ENCODE data around the gene CALHM6.
A peak's percentile ranks its signal among the peaks of the same experiment; 100 is the strongest.
"Not testable (repeated sequence)": the region's sequence is repeated elsewhere in the genome, so short reads cannot be mapped to it uniquely, and the experiment has no call there.

Gene CALHM6

DNA sequence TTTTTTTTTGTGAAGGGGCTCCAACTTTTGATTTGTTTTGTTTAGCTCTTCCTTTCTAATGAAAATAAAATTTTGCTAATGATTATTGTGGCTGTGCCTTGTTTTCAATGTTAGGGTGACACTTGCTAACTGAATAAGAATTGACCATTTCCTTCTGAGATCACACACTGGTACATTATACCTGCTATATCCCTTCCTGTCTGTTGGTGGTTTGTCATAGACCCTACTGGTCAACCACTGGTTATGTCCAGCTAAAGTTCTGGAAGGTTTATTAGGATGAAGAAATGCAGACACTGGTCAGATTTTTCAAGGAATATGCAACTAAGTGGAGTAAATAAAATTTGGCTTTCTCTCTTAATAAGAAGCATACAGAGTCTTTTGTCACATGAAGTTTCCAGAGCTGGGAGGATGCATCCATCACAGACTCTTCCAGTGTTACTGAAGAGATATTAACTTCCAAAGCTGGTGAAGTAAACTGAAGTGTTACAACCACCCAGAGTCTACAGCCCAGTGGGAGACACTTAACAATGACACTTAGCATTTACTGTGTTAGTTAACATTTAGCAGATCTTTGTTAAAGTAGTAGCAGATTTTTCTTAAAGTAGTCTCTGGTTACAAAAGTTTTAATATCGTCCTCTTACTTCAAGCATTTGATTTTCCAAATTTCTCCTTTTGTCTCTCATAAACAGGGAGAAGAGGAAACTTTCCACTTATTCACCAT, 30.6 kb downstream of the CALHM6 start:
- TF ChIP-seq, protein P1, sequence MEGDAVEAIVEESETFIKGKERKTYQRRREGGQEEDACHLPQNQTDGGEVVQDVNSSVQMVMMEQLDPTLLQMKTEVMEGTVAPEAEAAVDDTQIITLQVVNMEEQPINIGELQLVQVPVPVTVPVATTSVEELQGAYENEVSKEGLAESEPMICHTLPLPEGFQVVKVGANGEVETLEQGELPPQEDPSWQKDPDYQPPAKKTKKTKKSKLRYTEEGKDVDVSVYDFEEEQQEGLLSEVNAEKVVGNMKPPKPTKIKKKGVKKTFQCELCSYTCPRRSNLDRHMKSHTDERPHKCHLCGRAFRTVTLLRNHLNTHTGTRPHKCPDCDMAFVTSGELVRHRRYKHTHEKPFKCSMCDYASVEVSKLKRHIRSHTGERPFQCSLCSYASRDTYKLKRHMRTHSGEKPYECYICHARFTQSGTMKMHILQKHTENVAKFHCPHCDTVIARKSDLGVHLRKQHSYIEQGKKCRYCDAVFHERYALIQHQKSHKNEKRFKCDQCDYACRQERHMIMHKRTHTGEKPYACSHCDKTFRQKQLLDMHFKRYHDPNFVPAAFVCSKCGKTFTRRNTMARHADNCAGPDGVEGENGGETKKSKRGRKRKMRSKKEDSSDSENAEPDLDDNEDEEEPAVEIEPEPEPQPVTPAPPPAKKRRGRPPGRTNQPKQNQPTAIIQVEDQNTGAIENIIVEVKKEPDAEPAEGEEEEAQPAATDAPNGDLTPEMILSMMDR (conservative IDR thresholded peaks at IDR 0.05; ENCODE audit: low read depth, low read length): no peak
- no peak for DNase-seq (ENCODE audit: low read depth)

GRCh38 chr6:116492331-116493067, 31.3 kb downstream of the CALHM6 start:
- no peak overlapping the region for H3K4me3 ChIP-seq (ENCODE audit: low read depth, low read length)
- TF ChIP-seq, protein P1 (conservative IDR thresholded peaks at IDR 0.05; ENCODE audit: low read depth, low read length): no peak
- no peak for DNase-seq (ENCODE audit: low read depth)

More for the DNA sequence above, 30.6 kb downstream of the CALHM6 start:
- no peak overlapping the region for H3K4me3 ChIP-seq (ENCODE audit: low read depth, low read length)

DNA sequence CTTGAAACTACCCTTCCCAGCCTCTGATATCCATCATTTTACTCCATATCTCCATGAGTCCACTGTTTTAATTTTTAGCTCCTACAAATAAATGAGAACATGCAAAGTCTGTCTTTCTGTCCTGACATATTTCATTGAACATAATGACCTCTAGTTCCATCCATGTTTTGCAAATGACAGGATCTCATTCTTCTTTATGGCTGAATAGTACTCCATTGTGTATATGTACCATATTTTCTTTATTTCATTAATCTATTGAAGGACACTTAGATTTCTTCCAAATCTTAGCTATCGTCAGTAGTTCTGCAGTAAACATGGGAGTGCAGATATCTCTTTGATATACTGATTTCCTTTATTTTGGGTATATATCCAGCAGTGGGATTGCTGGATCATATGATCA, 34.0 kb downstream of the CALHM6 start:
- not testable (repeated sequence) for H3K4me3 ChIP-seq (ENCODE audit: low read depth, low read length); DNase-seq (ENCODE audit: low read depth)

DNA sequence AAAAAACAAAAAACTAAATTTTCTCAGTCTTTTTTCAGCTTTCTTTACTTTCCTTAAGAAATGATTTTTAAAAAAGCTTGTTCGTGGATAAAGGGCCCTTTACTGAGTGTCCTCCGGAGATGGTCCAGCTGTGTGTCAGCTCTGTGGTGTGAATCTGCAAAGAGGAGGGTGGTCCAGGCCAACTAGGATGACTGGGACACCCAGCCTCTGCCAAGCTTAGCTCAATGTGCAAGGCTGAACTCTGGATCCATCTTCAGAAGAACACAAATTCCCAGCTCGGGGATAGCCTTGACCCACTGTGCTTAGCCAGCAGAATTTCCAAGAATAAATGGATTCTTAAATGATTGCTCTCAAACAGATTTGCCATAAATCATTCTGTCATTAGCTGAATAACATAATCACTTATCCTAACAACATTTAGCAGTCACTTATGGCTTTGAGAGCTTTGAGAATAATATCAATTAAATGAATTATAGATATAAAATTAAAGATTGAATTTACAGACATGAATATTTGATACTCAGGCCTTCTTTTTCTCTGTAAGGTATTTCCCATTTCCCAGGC, 36.0 kb downstream of the CALHM6 start:
- DNase-seq (ENCODE audit: low read depth): no peak
- TF ChIP-seq, protein P1 (conservative IDR thresholded peaks at IDR 0.05; ENCODE audit: low read depth, low read length): no peak
- H3K4me3 ChIP-seq (ENCODE audit: low read depth, low read length): no peak overlapping the region

GRCh38 chr6:116500969-116501433, 39.8 kb downstream of the CALHM6 start:
- TF ChIP-seq, protein P1 (conservative IDR thresholded peaks at IDR 0.05; ENCODE audit: low read depth, low read length): no peak
- H3K4me3 ChIP-seq (ENCODE audit: low read depth, low read length): no peak overlapping the region
- DNase-seq (ENCODE audit: low read depth): peak; percentile 45

GRCh38 chr6:116507324-116507723, 46.1 kb downstream of the CALHM6 start:
- peak; percentile 61 for DNase-seq (ENCODE audit: low read depth)

GRCh38 chr6:116508527-116508926, 47.4 kb downstream of the CALHM6 start:
- no peak for DNase-seq (ENCODE audit: low read depth)
- H3K4me3 ChIP-seq (ENCODE audit: low read depth, low read length): no peak overlapping the region
- TF ChIP-seq, protein P1 (conservative IDR thresholded peaks at IDR 0.05; ENCODE audit: low read depth, low read length): no peak

More at GRCh38 chr6:116507324-116507723, 46.1 kb downstream of the CALHM6 start:
- TF ChIP-seq, protein P1 (conservative IDR thresholded peaks at IDR 0.05; ENCODE audit: low read depth, low read length): no peak
- H3K4me3 ChIP-seq (ENCODE audit: low read depth, low read length): no peak overlapping the region

All from choroid plexus epithelial cell (primary cell).